Activated CD4-positive, alpha-beta memory T cell treated with anti-CD3 and anti-CD28 coated beads, Interleukin-2, amount 10 ng/mL, durations not matched to agents 7 days and 5 days (primary cell): ENCODE measurements around the gene IGSF9. TPM values are rescaled to one million over a fixed set of nuclear protein-coding genes. Genes with fewer than 3 reads are reported as not detected.
A peak's percentile ranks its signal among the peaks of the same experiment; 100 is the strongest.

ENCODE experiments used
- CTCF ChIA-PET: fragments of 350-600 bp; sonication (Branson Sonifier 250); formaldehyde crosslinking; loops from one replicate; lab custom pipeline; 2021; ENCODE audit warnings: antibody characterized with exemption, inconsistent platforms; lab: Charles Lee
- POLR2A ChIA-PET: fragments of 350-600 bp; sonication (Branson Sonifier 250); formaldehyde crosslinking; loops from one replicate; lab custom pipeline; 2021; ENCODE audit warnings: antibody characterized with exemption; lab: Charles Lee
- DNase-seq: peaks from one replicate; pipeline ENCODE4 v3.0.0-alpha.2; 2020
- H3K27ac Mint-ChIP-seq: one replicate; pipeline ENCODE4 v1.8.0; 2021; ENCODE audit warnings: mild to moderate bottlenecking, mixed read lengths
- H3K27me3 Mint-ChIP-seq: one replicate; pipeline ENCODE4 v1.8.0; 2021; ENCODE audit warnings: mixed read lengths
- H3K36me3 Mint-ChIP-seq: one replicate; pipeline ENCODE4 v1.8.0; 2021; ENCODE audit warnings: low read depth, mixed read lengths
- H3K4me1 Mint-ChIP-seq: one replicate; pipeline ENCODE4 v1.8.0; 2021; ENCODE audit warnings: mixed read lengths
- H3K4me3 Mint-ChIP-seq: one replicate; pipeline ENCODE4 v1.8.0; 2021; ENCODE audit warnings: mild to moderate bottlenecking, mixed read lengths
- H3K9me3 Mint-ChIP-seq: one replicate; pipeline ENCODE4 v1.8.0; 2021; ENCODE audit warnings: mixed read lengths
- total RNA-seq, 2 experiments: library from RNA; stranded (reverse); gene quantifications; one replicate each; pipeline ENCODE4 v1.2.3, GENCODE V29; 2021

Gene IGSF9
- total RNA-seq, 2 experiments from 2014 or later, result not detected

GRCh38 chr1:159918352-159919200, 26.8 kb downstream of the IGSF9 start:
- H3K4me1 Mint-ChIP-seq, result peaks cover 71% of the 10 kb centered on the region
- CTCF ChIA-PET, result no interaction called here
- peaks cover 81% of the 10 kb centered on the region for H3K36me3 Mint-ChIP-seq
- no peak for DNase-seq
- H3K9me3 Mint-ChIP-seq, result no peaks in the 10 kb centered on the region
- POLR2A ChIA-PET, result no interaction called here
- no peak overlapping the region for H3K4me3 Mint-ChIP-seq
- no peaks in the 10 kb centered on the region for H3K27me3 Mint-ChIP-seq
- peak overlapping the region; percentile 33 for H3K27ac Mint-ChIP-seq

GRCh38 chr1:159917533-159918351, 27.7 kb downstream of the IGSF9 start:
- ChIA-PET CTCF (no interaction called here), POLR2A (interaction anchor here (2.7 kb wide), 1 partner anchor 7 kb away, joined by 26 read pairs; the partner anchor contains the start of gene TAGLN2)
- H3K9me3 Mint-ChIP-seq, result no peaks in the 10 kb centered on the region
- peak overlapping the region; percentile 67 for H3K27ac Mint-ChIP-seq
- DNase-seq, result no peak
- H3K4me3 Mint-ChIP-seq, result no peak overlapping the region
- H3K4me1 Mint-ChIP-seq, result peaks cover 78% of the 10 kb centered on the region
- no peaks in the 10 kb centered on the region for H3K27me3 Mint-ChIP-seq
- peaks cover 74% of the 10 kb centered on the region for H3K36me3 Mint-ChIP-seq

- no peaks in the 10 kb centered on the region for H3K27me3 Mint-ChIP-seq
- H3K36me3 Mint-ChIP-seq, result peaks cover 70% of the 10 kb centered on the region
- no peaks in the 10 kb centered on the region for H3K9me3 Mint-ChIP-seq
- POLR2A ChIA-PET, result interaction anchor here (1.8 to 2.7 kb wide), 2 partner anchors 9 to 16 kb away, joined by 4 to 26 read pairs; partner anchors contain the start of gene TAGLN2
- peaks cover 80% of the 10 kb centered on the region for H3K4me1 Mint-ChIP-seq
- CTCF ChIA-PET, result interaction anchor here (1.4 kb wide), 1 partner anchor 9 kb away, joined by 4 read pairs; the partner anchor contains the start of gene TAGLN2
- no peak overlapping the region for H3K27ac Mint-ChIP-seq
- no peak overlapping the region for H3K4me3 Mint-ChIP-seq
- DNase-seq, result no peak
Measured at GRCh38 chr1:159916242-159917051, 29.0 kb downstream of the IGSF9 start.

GRCh38 chr1:159915571-159916241, 29.7 kb downstream of the IGSF9 start:
- POLR2A ChIA-PET, result interaction anchor here (1.3 to 2.7 kb wide), 3 partner anchors 9 to 15 kb away, joined by 3 to 26 read pairs (median 4); partner anchors contain the start of gene TAGLN2
- DNase-seq, result no peak
- peaks cover 62% of the 10 kb centered on the region for H3K36me3 Mint-ChIP-seq
- H3K27ac Mint-ChIP-seq, result peak overlapping the region; percentile 36
- H3K4me3 Mint-ChIP-seq, result no peak overlapping the region
- H3K4me1 Mint-ChIP-seq, result peaks cover 80% of the 10 kb centered on the region
- H3K27me3 Mint-ChIP-seq, result no peaks in the 10 kb centered on the region
- CTCF ChIA-PET, result interaction anchor here (1.4 kb wide), 1 partner anchor 9 kb away, joined by 4 read pairs; the partner anchor contains the start of gene TAGLN2
- no peaks in the 10 kb centered on the region for H3K9me3 Mint-ChIP-seq

- CTCF ChIA-PET, result no interaction called here
- Mint-ChIP-seq H3K36me3 (peaks cover 50% of the 10 kb centered on the region), H3K9me3 (no peaks in the 10 kb centered on the region)
Measured at GRCh38 chr1:159914252-159915018, 31.0 kb downstream of the IGSF9 start.

GRCh38 chr1:159913451-159914192, 31.8 kb downstream of the IGSF9 start:
- Mint-ChIP-seq H3K27ac (peak overlapping the region; percentile 78), H3K4me3 (no peak overlapping the region), H3K27me3 (no peaks in the 10 kb centered on the region), H3K4me1 (peaks cover 76% of the 10 kb centered on the region), H3K9me3 (no peaks in the 10 kb centered on the region), H3K36me3 (peaks cover 42% of the 10 kb centered on the region)
- DNase-seq, result no peak
- CTCF ChIA-PET, result no interaction called here
- POLR2A ChIA-PET, result interaction anchor here (1.3 kb wide), 1 partner anchor 21 kb away, joined by 3 read pairs; no protein-coding TSS in a partner anchor

More at GRCh38 chr1:159914252-159915018, 31.0 kb downstream of the IGSF9 start:
- Mint-ChIP-seq H3K27ac (no peak overlapping the region), H3K4me3 (no peak overlapping the region), H3K27me3 (no peaks in the 10 kb centered on the region), H3K4me1 (peaks cover 80% of the 10 kb centered on the region)
- POLR2A ChIA-PET, result interaction anchor here (1.3 to 2.7 kb wide), 3 partner anchors 11 to 21 kb away, joined by 3 to 26 read pairs (median 3); partner anchors contain the start of gene TAGLN2
- no peak for DNase-seq

- Mint-ChIP-seq H3K4me3 (peak overlapping the region; percentile 1), H3K9me3 (no peaks in the 10 kb centered on the region), H3K4me1 (peaks cover 64% of the 10 kb centered on the region), H3K27me3 (no peaks in the 10 kb centered on the region), H3K36me3 (peaks cover 25% of the 10 kb centered on the region), H3K27ac (peak overlapping the region; percentile 78)
- DNase-seq, result peak; percentile 38
- ChIA-PET POLR2A (interaction anchor here (0.9 to 1.0 kb wide), 3 partner anchors 15 to 835 kb away, joined by 3 read pairs; partner anchors contain the start of genes AIM2 and DCAF8), CTCF (interaction anchor here (1.0 to 1.3 kb wide), 2 partner anchors 14 to 95 kb away, joined by 3 read pairs; partner anchors contain the start of gene TAGLN2)
Measured at GRCh38 chr1:159911326-159912070, 33.9 kb downstream of the IGSF9 start.

- POLR2A ChIA-PET, result interaction anchor here (1.2 to 1.5 kb wide), 2 partner anchors 15 to 17 kb away, joined by 5 to 8 read pairs; partner anchors contain the start of gene TAGLN2
- H3K36me3 Mint-ChIP-seq, result peaks cover 3% of the 10 kb centered on the region
- peaks cover 46% of the 10 kb centered on the region for H3K4me1 Mint-ChIP-seq
- CTCF ChIA-PET, result interaction anchor here (1.4 kb wide), 1 partner anchor 15 kb away, joined by 4 read pairs; no protein-coding TSS in a partner anchor
- no peaks in the 10 kb centered on the region for H3K9me3 Mint-ChIP-seq
- no peak overlapping the region for H3K27ac Mint-ChIP-seq
- no peak for DNase-seq
- H3K4me3 Mint-ChIP-seq, result no peak overlapping the region
- H3K27me3 Mint-ChIP-seq, result no peaks in the 10 kb centered on the region
Measured at GRCh38 chr1:159908031-159908940, 37.1 kb downstream of the IGSF9 start.

GRCh38 chr1:159906960-159907359, 38.5 kb downstream of the IGSF9 start:
- Mint-ChIP-seq H3K27ac (no peak overlapping the region), H3K27me3 (no peaks in the 10 kb centered on the region), H3K9me3 (no peaks in the 10 kb centered on the region), H3K4me1 (peaks cover 33% of the 10 kb centered on the region), H3K4me3 (no peak overlapping the region), H3K36me3 (no peaks in the 10 kb centered on the region)
- CTCF ChIA-PET, result interaction anchor here (0.7 to 1.3 kb wide), 2 partner anchors 16 to 100 kb away, joined by 3 read pairs; no protein-coding TSS in a partner anchor
- DNase-seq, result no peak
- POLR2A ChIA-PET, result no interaction called here
